ENCODE results near the gene LTF. TPM values are rescaled to one million over a fixed set of nuclear protein-coding genes. Genes with fewer than 3 reads are reported as not detected.

The LTF gene
- total RNA-seq, 2 donors from 2014 or later: 0.51 to 1.8 TPM

- H3K4me3 ChIP-seq: no peak overlapping the region
Observed at GRCh38 chr3:46422617-46423016, 42.1 kb downstream of the LTF start.

GRCh38 chr3:46420931-46421330 lies 43.8 kb downstream of the LTF start:
- Histone ChIP-seq H3K9me3 (no peaks in the 10 kb centered on the region), H3K36me3 (no peaks in the 10 kb centered on the region), H3K27me3 (no peaks in the 10 kb centered on the region), H3K4me1 (peaks cover 0 to 10% of the 10 kb centered on the region in 2 donors), H3K27ac (no peak overlapping the region), H3K4me3 (no peak overlapping the region)
- no peak for TF ChIP-seq CTCF (IDR thresholded peaks at IDR 0.05)
- DNase-seq (ENCODE audit: low spot score): no peak

More at GRCh38 chr3:46422617-46423016, 42.1 kb downstream of the LTF start:
- no peak for TF ChIP-seq CTCF (IDR thresholded peaks at IDR 0.05)
- Histone ChIP-seq H3K27me3 (no peaks in the 10 kb centered on the region), H3K27ac (no peak overlapping the region), H3K4me1 (peaks cover 0 to 2% of the 10 kb centered on the region in 2 donors), H3K9me3 (no peaks in the 10 kb centered on the region), H3K36me3 (no peaks in the 10 kb centered on the region)
- DNase-seq (ENCODE audit: low spot score): no peak

DNA sequence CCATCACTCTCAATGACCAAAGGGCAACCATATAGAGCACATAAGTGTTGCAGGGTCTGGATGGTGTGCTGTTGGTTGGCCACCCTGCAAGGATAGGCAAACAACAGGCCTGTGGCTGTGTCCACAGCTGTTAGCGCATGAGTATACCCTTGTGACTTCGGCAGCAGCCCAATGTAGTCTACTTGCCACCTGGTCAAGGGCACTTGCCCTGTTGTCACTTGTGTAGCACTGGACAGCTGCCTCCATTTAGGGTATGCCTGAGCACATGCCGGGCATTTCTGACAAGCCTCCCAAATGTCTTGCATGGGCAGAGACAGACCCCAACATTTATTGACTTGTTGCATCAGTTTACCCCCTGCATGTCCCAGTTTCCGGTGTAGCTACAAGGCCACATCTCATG lies 44.9 kb downstream of the LTF start:
- Histone ChIP-seq H3K27me3 (no peaks in the 10 kb centered on the region), H3K36me3 (no peaks in the 10 kb centered on the region), H3K9me3 (no peaks in the 10 kb centered on the region), H3K4me1 (peaks cover 0 to 11% of the 10 kb centered on the region in 2 donors), H3K27ac (no peak overlapping the region), H3K4me3 (no peak overlapping the region)
- no peak for DNase-seq (ENCODE audit: low spot score)
- TF ChIP-seq CTCF (IDR thresholded peaks at IDR 0.05): no peak

DNA sequence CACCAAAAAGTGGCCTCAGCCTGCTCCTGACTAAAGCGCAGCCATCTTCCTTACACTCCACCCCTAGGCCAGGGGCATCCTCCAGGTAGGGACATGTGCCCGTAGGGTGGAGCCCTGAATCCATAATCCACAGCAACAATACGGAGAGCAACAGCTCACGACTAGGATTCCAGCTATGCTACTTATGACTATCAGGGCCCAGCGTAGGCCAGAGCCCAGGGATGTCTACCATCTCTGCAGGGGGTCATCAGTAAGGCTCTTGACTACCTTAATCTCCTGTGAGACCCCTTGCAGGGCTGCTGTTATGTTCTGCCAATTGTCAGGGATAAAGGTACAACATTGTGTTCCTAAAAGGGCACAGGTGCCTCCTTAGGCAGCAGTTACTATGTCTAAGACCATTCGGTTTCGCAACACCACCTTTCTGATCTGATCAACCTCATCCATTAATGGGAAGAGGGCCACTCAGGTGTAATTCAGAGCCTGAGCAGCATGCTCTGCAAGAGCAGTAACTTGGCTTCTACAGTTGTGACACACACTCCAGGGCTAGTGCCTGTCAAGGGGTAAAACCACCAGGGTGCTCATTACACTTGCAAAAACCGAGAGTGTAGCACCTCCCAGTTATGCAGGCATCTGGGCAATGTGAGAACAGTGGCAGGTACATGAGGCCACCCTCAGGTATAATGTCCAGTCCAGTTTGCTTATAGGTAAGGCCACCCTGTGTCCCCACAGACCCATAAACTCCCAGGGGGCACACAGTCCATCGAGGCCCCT lies 46.7 kb downstream of the LTF start:
- Histone ChIP-seq H3K9me3 (no peaks in the 10 kb centered on the region), H3K27ac (no peak overlapping the region), H3K4me3 (no peak overlapping the region), H3K27me3 (no peaks in the 10 kb centered on the region), H3K4me1 (peaks cover 0 to 15% of the 10 kb centered on the region in 2 donors), H3K36me3 (no peaks in the 10 kb centered on the region)
- TF ChIP-seq CTCF (IDR thresholded peaks at IDR 0.05): no peak
- no peak for DNase-seq (ENCODE audit: low spot score)

- Histone ChIP-seq H3K4me1 (peaks cover 0 to 23% of the 10 kb centered on the region in 2 donors), H3K27me3 (no peaks in the 10 kb centered on the region), H3K27ac (no peak overlapping the region), H3K36me3 (no peaks in the 10 kb centered on the region), H3K4me3 (no peak overlapping the region), H3K9me3 (no peaks in the 10 kb centered on the region)
- TF ChIP-seq CTCF (IDR thresholded peaks at IDR 0.05): no peak
- DNase-seq (ENCODE audit: low spot score): no peak
Observed at GRCh38 chr3:46416811-46417510, 47.7 kb downstream of the LTF start.

Data from right atrium auricular region (tissue), 2 donors.